ENCODE results near the gene NACC1. TPM values are rescaled to one million over a fixed set of nuclear protein-coding genes. Genes with fewer than 3 reads are reported as not detected.

The NACC1 gene
- total and polyA plus RNA-seq, 9 donors = 3.2 to 31.4 (median 17.5) TPM

DNA sequence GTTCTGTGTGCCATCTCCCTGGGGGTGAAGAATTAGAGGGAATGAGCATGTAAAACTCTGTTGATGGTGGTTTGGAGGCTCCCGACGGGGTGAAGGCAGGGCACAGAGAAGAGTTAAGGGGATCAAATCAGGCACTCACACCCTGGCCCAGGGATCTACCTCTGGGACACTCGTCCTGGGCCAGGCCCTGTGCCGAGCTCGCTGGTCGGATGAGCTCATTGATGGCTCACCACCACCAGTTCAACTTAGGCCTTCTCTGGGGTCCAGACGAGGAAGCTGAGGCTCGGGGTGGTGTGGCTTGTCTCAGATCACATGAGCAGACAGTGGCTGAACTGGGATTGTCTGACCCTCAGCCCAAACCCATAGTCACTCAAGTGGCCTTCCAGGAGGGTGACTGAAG, 1.6 kb downstream of the NACC1 start:
- no peaks in the 10 kb centered on the region for H3K9me3 ChIP-seq
- H3K36me3 ChIP-seq = no peaks in the 10 kb centered on the region
- H3K27me3 ChIP-seq = no peaks in the 10 kb centered on the region
- no peak for TF ChIP-seq EP300 (IDR thresholded peaks at IDR 0.05)
- TF ChIP-seq, protein P1, sequence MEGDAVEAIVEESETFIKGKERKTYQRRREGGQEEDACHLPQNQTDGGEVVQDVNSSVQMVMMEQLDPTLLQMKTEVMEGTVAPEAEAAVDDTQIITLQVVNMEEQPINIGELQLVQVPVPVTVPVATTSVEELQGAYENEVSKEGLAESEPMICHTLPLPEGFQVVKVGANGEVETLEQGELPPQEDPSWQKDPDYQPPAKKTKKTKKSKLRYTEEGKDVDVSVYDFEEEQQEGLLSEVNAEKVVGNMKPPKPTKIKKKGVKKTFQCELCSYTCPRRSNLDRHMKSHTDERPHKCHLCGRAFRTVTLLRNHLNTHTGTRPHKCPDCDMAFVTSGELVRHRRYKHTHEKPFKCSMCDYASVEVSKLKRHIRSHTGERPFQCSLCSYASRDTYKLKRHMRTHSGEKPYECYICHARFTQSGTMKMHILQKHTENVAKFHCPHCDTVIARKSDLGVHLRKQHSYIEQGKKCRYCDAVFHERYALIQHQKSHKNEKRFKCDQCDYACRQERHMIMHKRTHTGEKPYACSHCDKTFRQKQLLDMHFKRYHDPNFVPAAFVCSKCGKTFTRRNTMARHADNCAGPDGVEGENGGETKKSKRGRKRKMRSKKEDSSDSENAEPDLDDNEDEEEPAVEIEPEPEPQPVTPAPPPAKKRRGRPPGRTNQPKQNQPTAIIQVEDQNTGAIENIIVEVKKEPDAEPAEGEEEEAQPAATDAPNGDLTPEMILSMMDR (IDR thresholded peaks at IDR 0.05) = no peak
- TF ChIP-seq POLR2A (IDR thresholded peaks at IDR 0.05) = no peak
- H3K4me1 ChIP-seq (ENCODE audit: insufficient read depth) = peaks cover 13% of the 10 kb centered on the region
- intact Hi-C loops (cut with DNase I) = no loop called here
- DNase-seq = no peak
- WGBS, 3 donors = 74 to 84% (median 76%) methylated on average over 8 of the region's 8 CpGs
- no peak overlapping the region for H3K4me3 ChIP-seq
- H3K27ac ChIP-seq = no peak overlapping the region

DNA sequence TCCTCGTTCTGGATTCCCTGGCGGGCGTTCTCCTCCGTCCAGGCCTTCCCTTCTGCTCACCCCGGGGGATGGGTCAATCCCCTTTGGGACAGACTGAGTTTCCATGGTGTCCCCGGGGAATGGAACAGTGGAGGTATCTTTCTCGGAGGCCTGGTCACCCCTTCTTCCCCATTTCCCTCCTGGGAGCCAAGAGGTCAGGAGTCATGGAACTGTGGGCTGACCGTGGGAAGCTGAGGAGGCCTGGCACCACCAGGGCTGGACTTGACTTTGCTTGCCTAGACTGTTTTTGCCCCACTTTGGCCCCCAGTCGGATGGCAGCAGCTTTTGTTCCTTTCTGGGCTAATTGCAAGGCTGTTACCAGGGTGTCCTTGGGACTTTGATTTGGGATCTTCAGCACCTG, 2.0 kb downstream of the NACC1 start:
- WGBS, 3 donors = 63 to 77% (median 73%) methylated on average over 9 of the region's 9 CpGs
- intact Hi-C loops (cut with DNase I) = no loop called here
- TF ChIP-seq EP300 (IDR thresholded peaks at IDR 0.05) (no peak), POLR2A (IDR thresholded peaks at IDR 0.05) (no peak)
- TF ChIP-seq, protein P1 (IDR thresholded peaks at IDR 0.05) = no peak
- Histone ChIP-seq H3K9me3 (no peaks in the 10 kb centered on the region), H3K4me1 (ENCODE audit: insufficient read depth) (peaks cover 13% of the 10 kb centered on the region), H3K36me3 (no peaks in the 10 kb centered on the region), H3K4me3 (no peak overlapping the region), H3K27me3 (no peaks in the 10 kb centered on the region), H3K27ac (no peak overlapping the region)
- DNase-seq = no peak

DNA sequence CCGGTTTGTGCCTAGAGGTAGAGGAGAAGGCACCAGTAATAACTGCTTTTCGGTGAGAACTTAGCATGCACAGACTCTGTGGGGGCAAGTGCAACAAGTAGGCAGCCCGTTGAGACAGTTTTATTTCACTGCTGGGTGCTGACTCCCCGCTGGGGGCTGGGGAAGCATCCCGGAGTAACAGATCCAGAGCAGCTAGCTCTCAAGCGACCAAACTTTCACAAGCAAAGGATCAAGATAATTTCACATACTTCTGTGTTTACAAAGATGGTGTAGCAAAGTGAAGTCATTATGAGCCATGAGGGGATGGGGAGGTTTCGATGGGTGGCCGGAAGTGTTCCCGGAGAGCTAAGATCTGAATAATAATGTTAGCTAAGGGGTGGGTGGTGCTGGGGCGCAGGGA, 2.8 kb downstream of the NACC1 start:
- intact Hi-C loops (cut with DNase I) = no loop called here
- peaks cover 10% of the 10 kb centered on the region for H3K4me1 ChIP-seq (ENCODE audit: insufficient read depth)
- H3K4me3 ChIP-seq = no peak overlapping the region
- no peaks in the 10 kb centered on the region for H3K27me3 ChIP-seq
- H3K9me3 ChIP-seq = no peaks in the 10 kb centered on the region
- no peak for DNase-seq
- no peaks in the 10 kb centered on the region for H3K36me3 ChIP-seq
- WGBS, 3 donors = 65 to 73% (median 73%) methylated on average over 10 of the region's 10 CpGs
- TF ChIP-seq, protein P1 (IDR thresholded peaks at IDR 0.05) = no peak
- TF ChIP-seq EP300 (IDR thresholded peaks at IDR 0.05) (no peak), POLR2A (IDR thresholded peaks at IDR 0.05) (no peak)
- H3K27ac ChIP-seq = no peak overlapping the region

GRCh38 chr19:13121551-13122274, 3.6 kb downstream of the NACC1 start:
- no peaks in the 10 kb centered on the region for H3K9me3 ChIP-seq
- H3K36me3 ChIP-seq = no peaks in the 10 kb centered on the region
- no peak for DNase-seq
- peaks cover 9% of the 10 kb centered on the region for H3K4me1 ChIP-seq (ENCODE audit: insufficient read depth)
- H3K27me3 ChIP-seq = no peaks in the 10 kb centered on the region
- TF ChIP-seq, protein P1 (IDR thresholded peaks at IDR 0.05) = no peak
- TF ChIP-seq EP300 (IDR thresholded peaks at IDR 0.05) (no peak), POLR2A (IDR thresholded peaks at IDR 0.05) (no peak)
- intact Hi-C loops (cut with DNase I) = no loop called here
- H3K4me3 ChIP-seq = no peak overlapping the region
- 78 to 86% (median 83%) methylated on average over 18 of the region's 18 CpGs for WGBS, 3 donors
- no peak overlapping the region for H3K27ac ChIP-seq

All from ovary (tissue), 9 donors.